DMS 273 treated with DMSO at 0.1 percent for 48 hours (cell line): Measurements from ENCODE around the gene LSM2.
A peak's percentile ranks its signal among the peaks of the same experiment; 100 is the strongest.
"Not testable (repeated sequence)": the region's sequence is repeated elsewhere in the genome, so short reads cannot be mapped to it uniquely, and the experiment has no call there.

ENCODE experiments used
- DNase-seq: peaks from one replicate; lab custom pipeline; 2025; lab: John Stamatoyannopoulos, UW

The LSM2 gene

DNA sequence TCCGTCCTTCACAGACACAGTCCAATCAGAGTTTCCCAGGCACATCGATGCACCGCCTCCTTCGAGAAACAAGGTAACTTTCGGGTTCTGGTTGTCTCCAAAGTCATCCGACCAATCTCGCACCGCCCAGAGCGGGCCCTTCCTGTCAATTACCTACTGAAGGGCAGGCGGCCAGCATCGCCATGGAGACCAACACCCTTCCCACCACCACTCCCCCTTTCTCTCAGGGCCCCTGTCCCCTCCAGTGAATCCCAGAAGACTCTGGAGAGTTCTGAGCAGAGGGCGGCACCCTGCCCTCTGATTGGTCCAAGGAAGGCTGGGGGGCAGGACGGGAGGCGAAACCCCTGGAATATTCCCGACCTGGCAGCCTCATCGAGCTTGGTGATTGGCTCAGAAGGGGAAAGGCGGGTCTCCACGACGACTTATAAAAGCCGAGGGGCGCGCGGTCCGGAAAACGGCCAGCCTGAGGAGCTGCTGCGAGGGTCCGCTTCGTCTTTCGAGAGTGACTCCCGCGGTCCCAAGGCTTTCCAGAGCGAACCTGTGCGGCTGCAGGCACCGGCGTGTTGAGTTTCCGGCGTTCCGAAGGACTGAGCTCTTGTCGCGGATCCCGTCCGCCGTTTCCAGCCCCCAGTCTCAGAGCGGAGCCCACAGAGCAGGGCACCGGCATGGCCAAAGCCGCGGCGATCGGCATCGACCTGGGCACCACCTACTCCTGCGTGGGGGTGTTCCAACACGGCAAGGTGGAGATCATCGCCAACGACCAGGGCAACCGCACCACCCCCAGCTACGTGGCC lies 20.7 kb upstream of the LSM2 start, which contains the start of gene HSPA1B:
HSPA1B (plus strand) TSS at position 453 of the 794 bp plus-strand sequence; CDS start at position 666, 213 bp downstream.
- peak; percentile 100 for DNase-seq

GRCh38 chr6:31826793-31827285 lies 20.1 kb upstream of the LSM2 start:
- DNase-seq, result peak; percentile 94

DNA sequence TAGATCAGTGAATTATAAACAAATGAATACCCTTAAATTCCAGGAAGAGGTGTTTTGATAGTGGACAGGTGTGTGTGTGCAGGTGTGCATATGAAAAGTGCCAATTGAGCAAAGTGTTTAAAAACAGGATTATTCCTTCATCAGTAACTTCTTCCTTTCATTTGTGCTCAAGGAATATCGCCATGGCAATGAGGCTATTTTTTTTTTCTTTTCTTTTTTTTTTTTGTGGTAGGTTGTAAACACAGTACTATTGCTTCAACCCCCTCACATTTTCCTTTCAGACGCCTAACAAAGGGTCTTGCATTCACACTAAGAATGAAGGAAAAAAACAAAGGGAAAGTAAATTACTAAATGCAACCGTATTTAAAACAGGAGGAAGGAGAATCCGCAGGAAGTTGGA lies 18.8 kb upstream of the LSM2 start:
- DNase-seq, result no peak

- not testable (repeated sequence) for DNase-seq
Observed at GRCh38 chr6:31823592-31824196, 16.9 kb upstream of the LSM2 start.

DNA sequence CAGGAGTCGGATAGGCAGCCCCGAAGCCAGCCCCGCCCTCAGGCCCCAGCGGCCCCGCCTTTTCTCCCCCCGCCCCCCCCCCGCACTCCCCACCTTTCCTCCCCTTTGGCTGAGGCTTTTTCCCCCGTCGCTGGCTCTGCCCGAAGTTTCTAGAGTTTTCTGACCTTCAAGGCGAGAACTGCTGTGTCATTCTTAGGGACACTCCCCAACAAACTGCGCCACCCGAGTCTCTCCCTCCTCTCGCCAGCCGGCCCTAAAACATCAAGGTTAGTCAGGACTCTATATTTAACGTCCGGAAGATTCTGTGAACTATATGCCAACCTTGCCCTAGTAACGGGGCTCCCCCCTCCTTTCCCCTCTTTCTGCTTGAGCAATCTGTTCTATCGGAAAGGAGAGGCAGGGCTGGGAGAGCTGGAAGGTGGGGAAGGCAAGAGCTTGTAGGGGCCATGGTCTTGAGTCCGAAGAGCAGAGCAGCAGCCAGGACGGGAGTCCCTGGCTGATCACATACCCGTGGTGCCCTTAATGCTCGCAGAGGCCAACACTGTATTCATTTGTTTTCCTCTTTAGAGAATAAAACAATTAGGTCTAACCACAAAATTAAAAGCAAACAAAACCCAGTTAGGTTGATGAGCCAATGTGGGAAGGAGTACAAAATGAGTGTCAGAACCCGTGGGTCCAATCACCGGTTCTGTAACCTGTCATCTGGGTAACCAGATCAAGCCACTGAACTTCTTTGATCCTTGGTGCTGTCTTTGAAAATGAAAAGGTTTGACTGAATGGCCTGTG lies 15.5 kb upstream of the LSM2 start:
- DNase-seq, result no peak

DNA sequence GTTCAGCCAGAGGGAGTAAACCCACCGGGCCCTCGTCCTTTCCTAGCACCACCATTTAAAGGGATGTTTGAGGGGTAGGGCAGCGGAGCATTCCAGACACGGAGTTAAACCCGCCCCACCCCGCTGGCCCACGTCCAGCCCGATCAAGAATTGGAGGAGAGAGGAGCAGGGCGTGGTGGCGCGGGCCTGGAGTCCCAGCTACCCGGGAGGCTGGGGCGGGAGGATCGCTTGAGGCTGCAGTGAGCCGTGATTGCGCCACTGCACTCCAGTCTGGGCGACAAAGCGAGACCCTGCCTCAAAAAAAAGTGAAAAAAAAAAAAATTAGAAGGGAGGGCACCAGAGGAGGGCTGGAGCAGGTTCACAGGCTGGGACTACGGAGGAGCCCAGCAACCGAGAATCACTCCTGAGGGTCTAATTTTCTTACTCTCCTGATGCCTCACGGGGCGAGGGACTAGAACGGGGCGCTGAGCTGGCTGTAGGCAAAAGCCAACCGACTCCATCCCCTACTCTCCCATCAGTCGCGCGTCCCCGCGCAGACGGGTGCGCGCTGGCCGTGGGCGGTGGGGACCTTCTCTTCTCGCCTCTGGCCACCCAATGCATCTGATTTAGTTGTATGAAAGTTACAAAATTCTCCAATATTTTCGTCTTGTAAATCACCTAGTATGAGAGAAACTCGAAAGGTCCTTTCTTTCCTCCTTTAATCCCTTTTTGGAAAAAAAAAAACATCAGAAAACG lies 14.7 kb upstream of the LSM2 start:
- no peak for DNase-seq

- not testable (repeated sequence) for DNase-seq
Observed at GRCh38 chr6:31820399-31820798, 13.6 kb upstream of the LSM2 start.

DNA sequence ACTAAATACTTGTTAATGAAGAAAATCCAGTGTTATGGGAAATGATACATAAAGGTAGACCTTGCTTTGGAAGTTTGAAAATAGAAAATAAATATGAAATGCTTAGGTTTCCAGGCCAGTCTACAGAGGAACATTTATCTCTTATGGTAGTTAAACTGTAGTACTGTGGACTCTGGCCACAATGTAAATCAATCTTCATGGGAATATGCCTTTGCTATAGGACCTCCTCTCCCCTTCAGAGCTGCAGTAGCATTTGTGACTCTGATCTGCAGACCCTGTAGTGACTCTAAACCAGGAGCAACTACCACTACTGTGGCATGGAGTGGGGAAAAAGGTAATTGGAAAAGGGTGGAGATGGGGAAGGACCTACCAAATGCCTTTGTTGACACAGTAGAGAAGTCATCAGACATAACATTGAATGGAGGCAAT lies 13.1 kb upstream of the LSM2 start:
- no peak for DNase-seq

GRCh38 chr6:31817929-31818511 lies 11.3 kb upstream of the LSM2 start:
- DNase-seq, result not testable (repeated sequence)

- not testable (repeated sequence) for DNase-seq
Observed at GRCh38 chr6:31817133-31817928, 10.6 kb upstream of the LSM2 start.

DNA sequence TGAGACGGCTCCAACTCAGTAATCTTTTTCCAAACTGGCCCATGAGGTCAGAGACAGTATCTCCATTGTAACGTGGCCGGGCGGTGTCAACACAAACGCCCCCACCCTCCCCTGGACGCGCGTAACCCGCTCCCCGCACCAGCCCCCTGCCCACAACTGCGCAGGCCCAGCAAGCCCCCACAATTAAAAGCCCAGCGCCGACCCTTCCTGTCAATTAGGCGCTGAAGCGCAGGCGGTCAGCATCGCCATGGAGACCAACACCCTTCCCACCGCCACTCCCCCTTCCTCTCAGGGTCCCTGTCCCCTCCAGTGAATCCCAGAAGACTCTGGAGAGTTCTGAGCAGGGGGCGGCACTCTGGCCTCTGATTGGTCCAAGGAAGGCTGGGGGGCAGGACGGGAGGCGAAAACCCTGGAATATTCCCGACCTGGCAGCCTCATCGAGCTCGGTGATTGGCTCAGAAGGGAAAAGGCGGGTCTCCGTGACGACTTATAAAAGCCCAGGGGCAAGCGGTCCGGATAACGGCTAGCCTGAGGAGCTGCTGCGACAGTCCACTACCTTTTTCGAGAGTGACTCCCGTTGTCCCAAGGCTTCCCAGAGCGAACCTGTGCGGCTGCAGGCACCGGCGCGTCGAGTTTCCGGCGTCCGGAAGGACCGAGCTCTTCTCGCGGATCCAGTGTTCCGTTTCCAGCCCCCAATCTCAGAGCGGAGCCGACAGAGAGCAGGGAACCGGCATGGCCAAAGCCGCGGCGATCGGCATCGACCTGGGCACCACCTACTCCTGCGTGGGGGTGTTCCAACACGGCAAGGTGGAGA lies 8.5 kb upstream of the LSM2 start, which contains the start of the genes HSPA1A and HSPA1L:
HSPA1A (plus strand) TSS at position 519 of the 814 bp plus-strand sequence; CDS start at position 733, 214 bp downstream.
HSPA1L (minus strand) TSS at position 259 of the 814 bp plus-strand sequence. CDS start 3,311 bp downstream, outside the sequence.
- DNase-seq, result peak; percentile 89

GRCh38 chr6:31814677-31815024 lies 7.9 kb upstream of the LSM2 start:
- DNase-seq, result peak; percentile 87

DNA sequence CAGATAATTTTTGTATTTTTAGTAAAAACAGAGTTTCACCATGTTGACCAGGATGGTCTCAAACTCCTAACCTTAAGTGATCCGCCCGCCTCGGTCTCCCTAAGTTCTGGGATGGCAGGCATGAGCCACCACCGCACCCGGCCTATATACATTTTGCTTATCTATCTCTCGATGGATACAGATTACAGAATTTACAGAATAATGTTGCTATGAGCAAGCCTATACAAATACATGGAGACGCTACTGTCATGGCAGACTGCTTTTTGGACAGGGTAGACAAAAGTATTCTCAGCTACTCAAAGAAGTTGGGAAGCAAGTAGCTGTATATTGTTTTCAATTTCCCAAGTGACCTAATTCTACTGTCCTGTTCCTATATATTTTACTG lies 6.7 kb upstream of the LSM2 start:
- no peak for DNase-seq

DNA sequence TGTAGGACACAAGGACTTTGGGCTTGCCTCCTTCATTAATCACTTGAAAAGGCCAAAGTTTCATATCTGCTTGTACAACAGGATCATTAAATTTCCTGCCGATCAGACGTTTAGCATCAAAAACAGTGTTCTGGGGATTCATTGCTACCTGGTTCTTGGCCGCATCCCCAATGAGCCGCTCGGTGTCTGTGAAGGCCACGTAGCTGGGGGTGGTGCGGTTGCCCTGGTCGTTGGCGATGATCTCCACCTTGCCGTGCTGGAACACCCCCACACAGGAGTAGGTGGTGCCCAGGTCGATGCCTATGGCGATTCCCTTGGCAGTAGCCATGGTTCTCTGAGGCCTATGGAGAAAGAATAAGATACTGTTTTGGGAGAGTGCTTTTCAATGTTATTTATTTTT lies 4.9 kb upstream of the LSM2 start:
- no peak for DNase-seq

DNA sequence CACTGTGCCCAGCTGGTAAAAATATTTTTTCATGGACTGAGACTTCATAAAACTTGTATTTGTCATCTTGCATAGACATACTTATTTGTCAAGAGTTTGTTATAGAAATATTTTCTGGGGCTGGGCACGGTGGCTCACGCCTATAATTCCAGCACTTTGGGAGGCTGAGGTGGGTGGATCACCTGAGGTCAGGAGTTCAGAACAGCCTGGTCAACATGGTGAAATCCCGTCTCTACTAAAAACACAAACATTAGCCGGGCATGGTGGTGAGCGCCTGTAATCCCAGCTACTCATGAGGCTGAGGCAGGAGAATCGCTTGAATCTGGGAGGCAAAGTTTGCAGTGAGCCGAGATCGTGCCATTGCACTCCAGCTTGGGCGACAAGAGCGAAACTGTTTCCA lies 1.8 kb upstream of the LSM2 start:
- DNase-seq, result not testable (repeated sequence)

DNA sequence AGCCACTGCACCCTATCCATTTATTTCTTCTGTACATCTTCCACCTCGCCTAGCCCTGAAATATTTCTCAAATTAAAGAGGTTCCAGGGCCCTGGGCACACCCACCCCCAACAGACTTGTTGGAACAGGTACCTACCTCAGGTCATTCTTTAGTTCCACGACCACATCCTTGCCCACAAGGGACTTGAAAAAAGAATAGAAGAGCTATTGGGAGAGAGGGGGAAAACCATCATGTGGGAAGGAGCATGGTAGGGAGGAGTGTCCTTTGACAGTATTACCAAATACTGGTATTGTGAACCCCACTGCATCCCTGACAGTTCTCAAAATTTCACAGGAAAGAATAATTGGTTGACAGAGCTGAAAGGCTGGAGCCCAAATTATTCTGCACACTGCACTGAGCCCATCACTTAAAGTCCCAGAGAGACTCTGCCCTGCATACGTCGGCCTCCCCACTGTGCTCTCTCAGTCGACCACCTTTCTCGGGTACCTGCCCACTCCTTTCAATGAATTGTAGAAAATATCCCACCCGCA lies 762 bp downstream of the LSM2 start:
- DNase-seq, result no peak

- not testable (repeated sequence) for DNase-seq
Observed at GRCh38 chr6:31801031-31801927, 5.5 kb downstream of the LSM2 start.

DNA sequence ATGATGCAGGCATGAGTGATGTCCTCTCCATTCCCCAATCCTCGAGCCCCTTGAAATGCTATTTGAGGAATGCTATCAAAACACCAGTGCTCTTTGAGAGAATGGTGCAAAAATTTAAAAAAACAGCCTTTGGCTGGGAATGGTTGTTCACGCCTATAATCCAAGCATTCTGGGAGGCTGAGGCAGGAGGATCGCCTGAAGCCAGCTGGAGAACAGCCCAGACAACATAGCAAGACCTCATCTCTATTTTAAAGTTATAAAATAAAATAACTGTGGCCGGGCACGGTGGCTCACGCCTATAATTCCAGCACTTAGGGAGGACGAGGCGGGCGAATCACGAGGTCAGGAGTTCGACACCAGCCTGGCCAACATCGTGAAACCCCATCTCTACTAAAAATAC lies 7.0 kb downstream of the LSM2 start:
- no peak for DNase-seq
